NCI-H524 treated with DMSO at 0.1 percent for 48 hours (cell line): ENCODE data around the gene ASNSD1.

Experiments used
- DNase-seq: peaks from one replicate; lab custom pipeline; 2025; lab: John Stamatoyannopoulos, UW

The ASNSD1 gene

GRCh38 chr2:189661148-189661956 lies at the start of gene ASNSD1:
TSS of gene ASNSD1 (plus strand) at chr2:189661459. CDS start at chr2:189666133, 4,674 bp downstream.
- DNase-seq = peak; percentile 91

GRCh38 chr2:189613077-189613636 lies 48.1 kb upstream of the ASNSD1 start:
- DNase-seq = no peak

DNA sequence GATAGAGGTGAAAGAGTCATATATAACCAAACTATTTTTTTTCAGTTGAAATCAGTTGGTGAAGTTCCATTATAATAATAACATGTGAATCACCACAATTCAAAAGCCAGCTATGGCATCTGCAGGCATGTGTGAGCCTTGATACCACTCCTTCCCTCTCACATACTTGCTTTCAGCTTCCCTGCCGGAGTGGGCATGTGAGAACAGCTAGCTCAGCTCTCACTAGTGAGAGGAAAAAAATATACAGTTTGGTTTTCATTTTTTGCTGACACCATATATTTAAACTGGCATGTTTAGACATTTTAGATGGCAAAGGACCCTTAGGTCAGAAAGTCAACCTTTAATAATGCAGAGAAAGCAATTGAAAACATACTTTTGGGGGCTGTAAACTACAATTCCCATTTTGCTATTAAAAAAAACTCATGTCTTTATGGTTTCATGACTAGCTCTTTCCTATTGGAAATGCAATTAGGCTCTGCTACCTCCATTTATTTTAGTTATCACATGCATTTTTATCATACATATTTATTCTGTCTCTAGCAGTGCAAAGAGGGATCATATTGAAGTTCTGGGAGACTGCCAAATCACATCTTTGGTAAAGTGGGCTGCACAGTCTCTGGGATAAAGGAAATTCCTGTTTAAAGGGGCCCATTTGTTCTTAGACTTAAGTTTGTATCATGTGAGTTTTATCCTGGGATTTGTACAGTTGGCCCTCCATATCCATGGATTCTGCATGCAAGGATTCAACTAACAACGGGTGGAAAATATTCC lies 47.4 kb upstream of the ASNSD1 start:
- no peak for DNase-seq

- no peak for DNase-seq
Measured at GRCh38 chr2:189614585-189614984, 46.7 kb upstream of the ASNSD1 start.

- DNase-seq = no peak
Measured at GRCh38 chr2:189618197-189618596, 43.1 kb upstream of the ASNSD1 start.

DNA sequence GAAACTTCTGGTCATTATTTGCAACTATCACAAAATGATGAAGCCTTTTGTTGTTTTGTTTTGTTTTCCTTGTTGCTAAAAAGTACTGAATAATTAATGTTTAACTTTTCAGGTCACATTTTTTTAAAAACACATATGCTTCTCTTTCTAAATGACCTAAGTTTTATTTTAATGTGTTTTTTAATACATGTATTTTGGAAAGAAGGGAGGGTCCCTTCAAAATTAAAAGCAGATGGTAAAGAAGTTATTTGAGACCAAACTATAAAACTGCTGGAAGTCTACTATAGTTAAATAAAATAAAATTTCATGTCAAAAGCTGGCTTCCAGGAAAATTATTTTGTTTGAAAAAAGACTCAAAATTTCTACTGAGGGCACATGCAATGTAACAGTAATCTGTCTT lies 39.5 kb upstream of the ASNSD1 start:
- DNase-seq = no peak

GRCh38 chr2:189623049-189623448 lies 38.2 kb upstream of the ASNSD1 start:
- no peak for DNase-seq

DNA sequence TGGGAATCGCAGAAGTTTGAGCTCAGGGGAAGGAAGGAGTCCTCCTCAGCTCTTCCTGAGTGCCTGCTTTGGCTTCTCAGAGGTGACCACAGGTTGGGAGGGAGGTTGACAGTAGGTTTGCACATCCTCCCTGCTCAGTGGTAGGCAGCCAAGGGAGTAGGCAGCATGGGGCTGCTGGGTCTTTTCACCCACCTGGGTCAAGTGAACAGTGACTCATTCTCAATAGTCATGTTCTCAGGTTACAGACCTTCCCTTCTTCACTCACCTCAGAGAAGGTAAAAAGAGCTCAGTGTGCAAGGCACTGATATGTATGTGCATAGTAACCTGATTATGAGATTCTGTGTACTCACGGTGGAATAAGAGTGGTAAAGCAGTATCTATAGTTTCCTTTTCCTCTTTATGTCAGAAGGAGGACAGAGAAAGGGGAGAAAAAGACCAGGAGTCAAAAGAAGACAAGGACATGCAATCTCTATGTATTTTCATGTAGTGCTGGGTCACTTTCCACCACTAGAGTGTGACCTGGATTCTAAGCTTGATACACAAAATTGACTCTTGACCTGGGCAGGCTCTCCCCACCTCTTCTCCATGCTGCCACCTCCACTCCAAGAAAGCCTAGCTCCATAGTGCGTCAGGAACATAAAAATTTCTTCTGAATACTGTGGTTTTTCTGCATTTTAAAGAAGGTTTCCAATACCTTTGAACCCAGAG lies 36.5 kb upstream of the ASNSD1 start:
- no peak for DNase-seq

GRCh38 chr2:189625636-189626035 lies 35.6 kb upstream of the ASNSD1 start:
- no peak for DNase-seq

DNA sequence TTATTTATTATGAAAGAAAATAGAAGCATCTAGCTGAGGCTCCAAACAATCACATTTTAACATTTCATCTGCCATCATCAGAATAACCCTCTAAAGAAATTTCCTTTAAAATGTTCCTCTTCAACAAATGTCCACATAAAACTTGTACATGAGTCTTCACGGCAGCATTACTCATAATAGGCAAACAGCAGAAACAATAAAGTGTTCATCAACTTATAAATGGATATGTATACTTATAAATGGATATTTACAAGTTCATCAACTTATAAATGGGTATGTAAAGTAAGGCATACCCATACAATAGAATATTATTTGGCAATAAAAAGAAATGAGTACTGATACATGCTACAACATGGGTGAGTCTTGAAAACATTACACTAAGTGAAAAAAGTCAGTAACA lies 33.5 kb upstream of the ASNSD1 start:
- DNase-seq = no peak

DNA sequence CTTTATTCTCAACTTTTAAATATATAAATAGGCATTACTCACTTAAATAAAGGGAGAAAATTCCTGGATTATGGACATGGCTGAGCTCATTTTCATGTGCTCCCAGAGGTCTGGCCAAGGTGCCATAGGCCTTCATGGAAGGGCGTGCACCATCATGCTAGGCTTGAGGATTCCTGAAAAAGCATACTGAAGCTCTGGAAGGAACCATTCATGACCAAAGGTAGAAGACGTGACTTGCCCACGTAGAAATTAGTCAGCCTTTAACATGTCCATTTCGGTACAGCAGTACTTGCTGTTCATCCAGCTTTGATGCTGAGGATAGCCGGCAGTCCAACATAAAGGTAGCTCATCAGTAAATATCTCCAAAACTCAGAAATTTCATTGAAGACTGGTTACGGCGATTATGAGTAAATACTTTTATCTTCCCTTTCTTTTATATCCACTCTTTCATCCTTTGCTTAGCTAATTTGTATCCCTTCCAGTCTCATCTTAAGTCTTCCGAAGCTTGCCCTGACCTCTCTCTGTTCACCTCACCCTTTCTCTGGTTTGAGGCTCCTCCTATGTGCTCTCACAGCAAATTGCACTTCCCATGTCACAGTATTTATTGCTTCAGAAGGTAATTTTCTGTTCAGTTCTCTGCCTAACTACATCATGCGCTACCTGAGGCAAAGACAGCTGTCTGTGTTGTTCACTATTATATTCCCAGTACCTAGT lies 32.3 kb upstream of the ASNSD1 start:
- no peak for DNase-seq

- DNase-seq = no peak
Measured at GRCh38 chr2:189629531-189630453, 31.5 kb upstream of the ASNSD1 start.

DNA sequence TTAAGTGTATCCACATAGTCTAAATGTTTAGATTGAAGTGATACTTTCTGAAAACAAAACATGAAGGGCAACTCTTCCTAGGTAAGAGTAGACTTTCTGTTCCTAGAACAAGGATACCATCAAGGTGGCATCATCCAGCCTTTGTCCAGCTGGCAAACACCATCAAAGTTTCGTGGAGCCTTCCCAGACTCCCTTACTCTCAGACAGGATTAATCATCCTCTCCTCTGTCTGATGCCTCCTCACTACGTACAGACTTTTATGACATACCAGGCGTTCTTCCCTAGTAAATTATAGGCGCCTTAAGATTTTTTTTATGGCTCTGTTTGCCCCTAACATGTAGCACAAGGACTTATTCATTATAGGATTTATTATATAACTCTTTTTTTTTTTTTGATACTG lies 29.4 kb upstream of the ASNSD1 start:
- no peak for DNase-seq

- DNase-seq = no peak
Measured at GRCh38 chr2:189633392-189633811, 27.9 kb upstream of the ASNSD1 start.

DNA sequence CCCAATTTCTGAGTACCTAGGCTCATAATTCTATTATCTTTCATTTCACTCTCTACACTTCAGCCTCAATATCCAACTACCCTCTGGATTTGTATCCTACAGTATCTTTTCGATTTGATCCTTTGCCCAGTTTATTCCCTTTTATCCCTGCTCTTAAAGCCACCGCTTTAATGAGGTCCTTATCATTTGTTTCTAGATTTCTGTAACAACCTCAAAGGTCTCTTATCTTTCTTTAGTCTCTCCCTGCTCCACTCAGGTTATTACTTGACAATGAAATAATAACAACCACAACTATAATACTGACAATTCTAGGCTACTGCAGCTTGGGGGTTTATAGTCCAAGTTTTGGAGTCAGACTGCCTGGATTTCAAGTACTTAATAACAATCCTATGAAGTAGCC lies 25.9 kb upstream of the ASNSD1 start:
- DNase-seq = no peak

DNA sequence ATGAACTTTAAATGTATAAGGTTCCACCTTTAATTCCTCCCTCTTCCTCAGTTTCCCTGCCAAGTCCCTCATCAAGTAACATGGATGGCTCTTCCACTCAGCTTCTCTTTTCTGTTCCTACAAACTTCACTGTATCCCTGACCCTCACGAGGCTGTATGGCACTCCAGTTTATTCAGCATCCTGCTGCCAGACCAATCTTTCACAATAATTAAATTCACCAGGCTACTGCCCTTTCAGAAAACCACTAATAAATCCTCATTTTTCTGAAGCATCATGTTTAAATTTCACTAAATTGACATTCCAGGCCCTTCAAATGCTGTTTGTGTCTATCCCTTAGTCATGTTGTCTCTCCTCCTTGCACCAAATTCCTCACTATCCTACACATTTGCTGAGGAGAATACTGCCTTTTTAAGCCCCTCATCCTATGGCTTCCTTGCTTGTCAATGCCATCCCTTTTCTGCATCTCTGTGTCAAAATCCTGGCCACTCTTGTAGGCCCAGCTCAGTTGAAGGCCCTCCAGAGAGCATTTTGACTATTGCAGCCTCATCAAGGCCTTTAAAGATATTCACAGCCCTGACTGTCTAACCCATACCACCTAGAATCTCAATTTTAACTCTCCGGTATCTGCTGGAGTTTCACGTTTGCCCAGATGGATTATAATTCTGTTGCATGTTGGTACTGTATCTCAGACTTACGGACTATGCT lies 22.8 kb upstream of the ASNSD1 start:
- no peak for DNase-seq

DNA sequence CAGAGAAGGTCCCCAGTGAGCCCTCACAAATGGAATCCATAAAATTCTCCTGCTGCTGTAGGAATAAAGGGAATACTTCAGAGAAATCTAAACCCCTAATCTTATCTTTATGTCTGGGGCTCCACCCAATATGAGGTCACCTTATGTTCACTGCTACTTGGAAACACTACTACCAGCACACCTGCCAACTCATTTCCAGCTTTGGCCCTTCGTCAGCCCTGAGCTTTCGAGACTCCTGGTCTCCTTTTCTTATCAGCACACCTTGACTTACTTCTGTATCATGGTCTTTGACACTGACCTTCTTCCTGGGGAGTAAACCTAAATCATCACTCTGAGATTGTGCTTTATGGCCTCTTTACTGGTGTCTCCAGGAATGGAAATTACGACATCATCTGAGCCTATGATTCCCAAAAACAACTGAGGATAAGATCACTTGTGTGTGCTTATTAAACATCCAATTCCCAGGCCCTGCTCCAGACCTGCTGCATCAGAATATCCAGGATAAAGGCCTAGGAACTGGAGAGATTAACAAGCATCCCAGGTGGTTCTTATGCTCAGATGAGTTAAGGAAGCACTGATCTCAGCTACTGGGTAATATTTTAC lies 22.2 kb upstream of the ASNSD1 start:
- no peak for DNase-seq

DNA sequence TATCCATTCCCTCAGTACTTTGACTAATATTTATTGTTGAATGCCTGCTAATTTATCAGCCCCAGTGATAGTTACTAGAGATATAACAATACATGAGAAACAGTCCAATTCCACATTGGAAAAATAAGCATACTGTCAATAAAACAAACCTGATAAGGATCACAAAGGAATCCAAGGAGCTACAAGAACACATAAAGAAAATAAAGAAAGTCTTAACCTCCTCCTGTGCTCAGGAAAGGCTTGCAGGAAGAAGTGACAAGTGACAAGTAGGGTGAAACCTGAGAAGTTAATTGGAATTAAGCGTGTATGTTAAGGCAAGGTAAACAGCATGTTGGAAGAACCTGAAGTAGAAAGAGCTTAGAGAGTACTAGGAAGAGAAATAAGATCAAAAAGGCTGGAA lies 20.3 kb upstream of the ASNSD1 start:
- peak; percentile 13 for DNase-seq

- no peak for DNase-seq
Measured at GRCh38 chr2:189641590-189641989, 19.7 kb upstream of the ASNSD1 start.

GRCh38 chr2:189646521-189646920 lies 14.7 kb upstream of the ASNSD1 start:
- no peak for DNase-seq
